Muscle layer of duodenum (tissue), 2 donors: ENCODE measurements around the gene NKD2.
A peak's percentile ranks its signal among the peaks of the same experiment; 100 is the strongest.
"Not testable (repeated sequence)": the region's sequence is repeated elsewhere in the genome, so short reads cannot be mapped to it uniquely, and the experiment has no call there.

Experiments
- H3K27ac ChIP-seq: one replicate; pipeline ENCODE4 v1.7.0; 2013; ENCODE audit warnings: mild to moderate bottlenecking, low read length
- H3K27me3 ChIP-seq: one replicate; pipeline ENCODE4 v1.7.0; 2013; ENCODE audit warnings: low read depth, mild to moderate bottlenecking, control low read depth, low read length
- H3K36me3 ChIP-seq, 2 donors: one replicate each; pipeline ENCODE4 v1.7.0; 2013; ENCODE audit warnings: low read length in 2 of 2, control low read depth in 1 of 2, mild to moderate bottlenecking in 1 of 2; ENCODE audit not compliant: insufficient read depth in 2 of 2, control insufficient read depth in 1 of 2
- H3K4me1 ChIP-seq, 2 donors: one replicate each; pipeline ENCODE4 v1.7.0; 2013; ENCODE audit warnings: low read length in 2 of 2, mild to moderate bottlenecking in 2 of 2, control low read depth in 1 of 2, moderate library complexity in 1 of 2; ENCODE audit not compliant: insufficient read depth in 2 of 2, control insufficient read depth in 1 of 2
- H3K4me3 ChIP-seq, 2 donors: one replicate each; pipeline ENCODE4 v1.7.0; 2013; ENCODE audit warnings: low read length in 2 of 2, low read depth in 1 of 2, mild to moderate bottlenecking in 1 of 2
- H3K9me3 ChIP-seq, 2 donors: one replicate each; pipeline ENCODE4 v1.7.0; 2013; ENCODE audit warnings: low read length in 2 of 2, control low read depth in 1 of 2, mild to moderate bottlenecking in 1 of 2; ENCODE audit not compliant: control insufficient read depth in 1 of 2
- donor health status: healthy.

NKD2 gene

GRCh38 chr5:965604-966344 is 42.8 kb upstream of the NKD2 start:
- H3K36me3 ChIP-seq = no peaks in the 10 kb centered on the region
- H3K27me3 ChIP-seq = no peaks in the 10 kb centered on the region
- peaks cover 3 to 4% of the 10 kb centered on the region in 2 donors for H3K4me1 ChIP-seq
- no peak overlapping the region for H3K27ac ChIP-seq
- H3K4me3 ChIP-seq = no peak overlapping the region
- H3K9me3 ChIP-seq = no peaks in the 10 kb centered on the region

- no peaks in the 10 kb centered on the region for H3K27me3 ChIP-seq
- H3K4me1 ChIP-seq = peaks cover 0 to 4% of the 10 kb centered on the region in 2 donors
- no peaks in the 10 kb centered on the region for H3K36me3 ChIP-seq
- no peak overlapping the region for H3K27ac ChIP-seq
- no peak overlapping the region for H3K4me3 ChIP-seq
- no peaks in the 10 kb centered on the region for H3K9me3 ChIP-seq
Observed at GRCh38 chr5:966345-966710, 42.3 kb upstream of the NKD2 start.

GRCh38 chr5:966941-967340 is 41.7 kb upstream of the NKD2 start:
- Histone ChIP-seq H3K36me3 (no peaks in the 10 kb centered on the region), H3K27ac (no peak overlapping the region), H3K9me3 (no peaks in the 10 kb centered on the region), H3K4me1 (peaks cover 0 to 4% of the 10 kb centered on the region in 2 donors), H3K4me3 (no peak overlapping the region), H3K27me3 (no peaks in the 10 kb centered on the region)

- H3K9me3 ChIP-seq = no peaks in the 10 kb centered on the region
- no peaks in the 10 kb centered on the region for H3K36me3 ChIP-seq
- no peak overlapping the region for H3K27ac ChIP-seq
- H3K4me3 ChIP-seq = no peak overlapping the region
- no peaks in the 10 kb centered on the region for H3K27me3 ChIP-seq
- peaks cover 0 to 4% of the 10 kb centered on the region in 2 donors for H3K4me1 ChIP-seq
Observed at GRCh38 chr5:968881-969280, 39.7 kb upstream of the NKD2 start.

- no peaks in the 10 kb centered on the region for H3K36me3 ChIP-seq
- no peaks in the 10 kb centered on the region for H3K9me3 ChIP-seq
- no peaks in the 10 kb centered on the region for H3K27me3 ChIP-seq
- no peak overlapping the region for H3K4me3 ChIP-seq
- H3K27ac ChIP-seq = no peak overlapping the region
- H3K4me1 ChIP-seq = peaks cover 0 to 3% of the 10 kb centered on the region in 2 donors
Observed at GRCh38 chr5:969408-969839, 39.2 kb upstream of the NKD2 start.

- H3K27me3 ChIP-seq, H3K4me1 ChIP-seq: not testable (repeated sequence)
Observed at GRCh38 chr5:972575-972974, 36.0 kb upstream of the NKD2 start.

GRCh38 chr5:976849-977751 is 31.5 kb upstream of the NKD2 start:
- H3K27ac ChIP-seq = no peak overlapping the region
- H3K4me3 ChIP-seq = no peak overlapping the region
- peaks cover 0 to 31% of the 10 kb centered on the region in 2 donors for H3K4me1 ChIP-seq
- H3K36me3 ChIP-seq = no peaks in the 10 kb centered on the region
- no peaks in the 10 kb centered on the region for H3K9me3 ChIP-seq
- no peaks in the 10 kb centered on the region for H3K27me3 ChIP-seq

More at GRCh38 chr5:972575-972974, 36.0 kb upstream of the NKD2 start:
- not testable (repeated sequence) for H3K27ac ChIP-seq, H3K4me3 ChIP-seq, H3K36me3 ChIP-seq, H3K9me3 ChIP-seq

- Histone ChIP-seq H3K4me3 (no peak overlapping the region), H3K9me3 (no peaks in the 10 kb centered on the region), H3K27me3 (no peaks in the 10 kb centered on the region), H3K4me1 (peaks cover 0 to 38% of the 10 kb centered on the region in 2 donors), H3K36me3 (no peaks in the 10 kb centered on the region), H3K27ac (no peak overlapping the region)
Observed at GRCh38 chr5:978054-978453, 30.5 kb upstream of the NKD2 start.

- Histone ChIP-seq H3K4me1 (peaks cover 0 to 38% of the 10 kb centered on the region in 2 donors), H3K27ac (no peak overlapping the region), H3K9me3 (no peaks in the 10 kb centered on the region), H3K27me3 (no peaks in the 10 kb centered on the region), H3K36me3 (no peaks in the 10 kb centered on the region), H3K4me3 (no peak overlapping the region)
Observed at GRCh38 chr5:978693-979092, 29.9 kb upstream of the NKD2 start.

- Histone ChIP-seq H3K27ac (no peak overlapping the region), H3K36me3 (no peaks in the 10 kb centered on the region), H3K4me3 (no peak overlapping the region), H3K4me1 (peaks cover 0 to 38% of the 10 kb centered on the region in 2 donors), H3K9me3 (no peaks in the 10 kb centered on the region), H3K27me3 (no peaks in the 10 kb centered on the region)
Observed at GRCh38 chr5:979100-979817, 29.3 kb upstream of the NKD2 start.

- Histone ChIP-seq H3K27me3 (no peaks in the 10 kb centered on the region), H3K4me3 (no peak overlapping the region), H3K4me1 (peaks cover 0 to 38% of the 10 kb centered on the region in 2 donors), H3K36me3 (no peaks in the 10 kb centered on the region), H3K9me3 (no peaks in the 10 kb centered on the region), H3K27ac (peak overlapping the region; percentile 39)
Observed at GRCh38 chr5:980001-980588, 28.5 kb upstream of the NKD2 start.
